Heart left ventricle (tissue), 16 donors: ENCODE results near the gene KLRC2. TPM values are rescaled to one million over a fixed set of nuclear protein-coding genes. Genes with fewer than 3 reads are reported as not detected.
"Not testable (repeated sequence)": the region's sequence is repeated elsewhere in the genome, so short reads cannot be mapped to it uniquely, and the experiment has no call there.

Source experiments
- ATAC-seq, 4 donors: fragments of 200-7000 bp; cut with Tn5 transposase; one replicate each; pipeline ENCODE4 v1.9.1; 2020 to 2022; ENCODE audit warnings: moderate library complexity in 4 of 4, mild to moderate bottlenecking in 3 of 4, moderate number of reproducible peaks in 1 of 4
- DNase-seq, 5 donors: peaks; one replicate each; pipeline ENCODE4 v3.0.0-alpha.2; 2020
- H3K27ac ChIP-seq, 12 donors: fragments of 200-600 bp; sonication (generic) in 4 of 12; one replicate each; pipeline versions ENCODE4 v1.5.0 to v1.8.0; 2016 to 2022; ENCODE audit warnings: mild to moderate bottlenecking in 2 of 12
- H3K27me3 ChIP-seq, 9 donors: fragments of 200-600 bp; sonication (generic) in 2 of 9; one replicate each; pipeline versions ENCODE4 v1.5.1 to v1.8.0; 2016 to 2022; ENCODE audit warnings: mild to moderate bottlenecking in 3 of 9
- H3K36me3 ChIP-seq, 9 donors: fragments of 200-600 bp; sonication (generic) in 2 of 9; one replicate each; pipeline versions ENCODE4 v1.5.0 to v1.8.0; 2018 to 2022; ENCODE audit warnings: mild to moderate bottlenecking in 2 of 9
- H3K4me1 ChIP-seq, 12 donors: fragments of 200-600 bp; sonication (generic) in 4 of 12; one replicate each; pipeline versions ENCODE4 v1.5.0 to v1.8.0; 2016 to 2022; ENCODE audit warnings: mild to moderate bottlenecking in 3 of 12
- H3K4me3 ChIP-seq, 12 donors: fragments of 200-600 bp; sonication (generic) in 4 of 12; one replicate each; pipeline versions ENCODE4 v1.5.0 to v1.8.0; 2017 to 2022; ENCODE audit warnings: mild to moderate bottlenecking in 9 of 12, moderate library complexity in 4 of 12
- H3K9me3 ChIP-seq, 12 donors: fragments of 200-600 bp; sonication (generic) in 4 of 12; one replicate each; pipeline versions ENCODE4 v1.5.0 to v1.8.0; 2016 to 2022; ENCODE audit warnings: mild to moderate bottlenecking in 1 of 12
- POLR2A ChIP-seq, 2 donors: fragments of 450-650 bp; IDR thresholded peaks; one replicate each; pipeline ENCODE4 v1.6.1; 2017; ENCODE audit warnings: antibody characterized with exemption in 2 of 2, mild to moderate bottlenecking in 2 of 2, moderate library complexity in 2 of 2
- WGBS, 4 donors: extraction: QIAGEN DNeasy Blood & Tissue Kit in 2 of 4; methylation state at CpG; one replicate each; pipeline versions ENCODE4 v1.1.5 to v1.1.7; 2013 to 2018; 5-methylcytosine and 5-hydroxymethylcytosine counted together
- intact Hi-C, 10 donors: fragments of 100-400 bp; cut with DNase I; formaldehyde crosslinking; loops; one replicate each; pipeline versions ENCODE4 v1.11.1 to v1.14.2; 2022
- polyA plus RNA-seq, 2 donors: library from polyadenylated mRNA; stranded (reverse); fragments of 200-250 nt; gene quantifications; one replicate each; pipeline ENCODE4 v1.2.3, GENCODE V29; 2013
- total RNA-seq, 9 donors: library from RNA; depleted of rRNA in 2 of 9; stranded (reverse); fragments of >200 nt in 2 of 9; fragmentation: NEBNext Ultra II Directional in 3 of 9; extraction: Animal tissue kit (Norgen Biotek cat#: 25700) in 3 of 9; gene quantifications; one replicate each; pipeline versions ENCODE4 v1.1.0 to v1.2.4, GENCODE V29; 2016 to 2023
- TF ChIP-seq, protein P1 (sequence below), 12 donors: fragments of 200-600 bp; sonication (generic) in 4 of 12; IDR thresholded peaks; one replicate each; pipeline versions ENCODE4 v1.5.0 to v1.8.0; 2018 to 2022; ENCODE audit warnings: antibody characterized with exemption in 12 of 12, mild to moderate bottlenecking in 5 of 12
- donor health status: ischemic (EF 13 %, LVEDD 7.1; RV severe dilation, severe dysfunction).
- donor health status: healthy with polysubstance abuse.
- donor health status: DM: no; HTN: yes; CAD: no.
- donor health status: DM: no; HTN: no; CAD: no.
- donor health status: ischemic (EF 25% LVEDD 6.9; RV normal size, moderate dysfunction).
- donor health status: ischemic (EF 25% LVEDD 5.7; RV mildly dilated, moderate dysfunction).
- donor health status: healthy.
- donor health status: DM: yes; HTN: yes; CAD: no.
- donor health status: ischemic (EF 35%, LVEDD 5.7; RV mildly dilated, moderate dysfunction).
- donor health status: nonischemic (EF 11% LVEDD 7.7; RV severe dilation, severe dysfunction).
- donor health status: DM: yes; HTN: yes; CAD: no.
- donor health status: PGD.
- donor health status: ischemic (EF 29% LVEDD 5.4; RV normal size, mild dysfunction).
- donor health status: nonischemic (EF 23%, LVEDD 6.1; RV moderate dilation, normal function).

KLRC2 gene
- total and polyA plus RNA-seq, 11 donors: 0.51 TPM; not detected in 10

DNA sequence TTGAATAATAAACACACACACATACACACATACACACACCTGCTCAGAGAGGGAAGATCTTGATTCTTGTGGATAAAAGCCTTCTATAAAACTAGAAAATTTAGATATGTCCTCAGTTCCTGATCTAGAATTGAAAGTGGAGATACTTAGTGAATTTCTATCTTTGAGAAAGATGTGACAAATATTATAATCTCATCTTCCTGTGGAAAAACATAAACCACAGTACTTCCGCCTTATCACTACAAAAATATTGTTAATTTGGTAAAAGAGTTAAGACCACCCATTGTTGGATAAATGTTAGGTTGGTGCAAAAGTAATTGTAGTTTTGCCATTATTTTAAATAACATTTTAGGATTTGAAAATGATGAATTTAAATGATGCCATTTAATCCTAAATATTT is 45.9 kb downstream of the KLRC2 start, which contains the start of gene KLRK1:
KLRK1 (minus strand) TSS at position 138 of the 400 bp plus-strand sequence. CDS start 1,231 bp downstream, outside the sequence.
- no peak for DNase-seq
- Histone ChIP-seq H3K4me3 (peak within 1 kb of the TSS in 1 of 12 donors; percentile 46), H3K27ac (peak within 1 kb of the TSS in 1 of 12 donors; percentile 46), H3K9me3 (no peaks in the 10 kb centered on the region), H3K36me3 (no peaks in the 10 kb centered on the region), H3K27me3 (no peaks in the 10 kb centered on the region), H3K4me1 (peaks cover 0 to 17% (median 0%) of the 10 kb centered on the region in 12 donors)
- TF ChIP-seq, protein P1, sequence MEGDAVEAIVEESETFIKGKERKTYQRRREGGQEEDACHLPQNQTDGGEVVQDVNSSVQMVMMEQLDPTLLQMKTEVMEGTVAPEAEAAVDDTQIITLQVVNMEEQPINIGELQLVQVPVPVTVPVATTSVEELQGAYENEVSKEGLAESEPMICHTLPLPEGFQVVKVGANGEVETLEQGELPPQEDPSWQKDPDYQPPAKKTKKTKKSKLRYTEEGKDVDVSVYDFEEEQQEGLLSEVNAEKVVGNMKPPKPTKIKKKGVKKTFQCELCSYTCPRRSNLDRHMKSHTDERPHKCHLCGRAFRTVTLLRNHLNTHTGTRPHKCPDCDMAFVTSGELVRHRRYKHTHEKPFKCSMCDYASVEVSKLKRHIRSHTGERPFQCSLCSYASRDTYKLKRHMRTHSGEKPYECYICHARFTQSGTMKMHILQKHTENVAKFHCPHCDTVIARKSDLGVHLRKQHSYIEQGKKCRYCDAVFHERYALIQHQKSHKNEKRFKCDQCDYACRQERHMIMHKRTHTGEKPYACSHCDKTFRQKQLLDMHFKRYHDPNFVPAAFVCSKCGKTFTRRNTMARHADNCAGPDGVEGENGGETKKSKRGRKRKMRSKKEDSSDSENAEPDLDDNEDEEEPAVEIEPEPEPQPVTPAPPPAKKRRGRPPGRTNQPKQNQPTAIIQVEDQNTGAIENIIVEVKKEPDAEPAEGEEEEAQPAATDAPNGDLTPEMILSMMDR (IDR thresholded peaks at IDR 0.05): no peak
- no peak for TF ChIP-seq POLR2A (IDR thresholded peaks at IDR 0.05)
- intact Hi-C loops: no loop called here
- 75 to 91% (median 81%) methylated on average over 1 of the region's 1 CpG for WGBS, 4 donors
- no peak for ATAC-seq

DNA sequence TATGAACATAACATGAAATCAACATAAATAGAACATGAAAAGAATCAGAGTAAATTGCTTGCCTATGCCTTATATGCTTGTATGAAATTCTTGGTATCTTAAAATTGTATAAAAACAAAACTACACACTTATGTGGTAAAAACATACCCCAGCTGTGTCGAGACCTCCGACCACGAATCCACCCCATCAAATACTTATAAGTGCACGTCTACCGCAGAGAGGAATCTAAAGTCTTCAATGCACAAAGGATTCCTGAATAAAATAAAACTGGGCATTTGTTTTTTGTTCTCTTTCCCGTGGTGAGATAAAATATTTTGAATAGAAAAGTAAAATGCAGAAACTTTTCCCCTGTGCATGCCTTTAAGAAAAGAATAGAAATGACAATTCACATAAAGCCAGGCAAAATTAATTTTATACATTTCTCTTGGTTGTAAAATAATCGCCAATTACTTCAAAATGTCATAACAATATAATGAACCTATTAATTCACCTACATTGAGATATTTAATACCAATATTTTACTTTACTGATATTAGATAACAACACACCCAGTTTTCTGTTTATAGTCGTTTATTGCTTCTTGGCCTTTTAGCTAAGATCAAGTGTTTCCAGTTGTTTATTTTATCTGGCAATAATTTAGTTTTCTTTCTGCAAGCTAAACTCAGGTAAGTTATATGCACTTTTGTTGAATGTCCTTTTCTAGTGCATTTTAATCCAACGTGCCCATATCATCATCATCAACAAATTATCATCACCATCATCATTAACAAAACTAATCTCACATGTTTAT is 47.0 kb downstream of the KLRC2 start:
- Histone ChIP-seq H3K36me3 (no peaks in the 10 kb centered on the region), H3K27me3 (no peaks in the 10 kb centered on the region), H3K4me3 (peak overlapping the region in 1 of 12 donors; percentile 46), H3K27ac (peak overlapping the region in 1 of 12 donors; percentile 34), H3K9me3 (peaks cover 0 to 9% (median 2%) of the 10 kb centered on the region in 12 donors), H3K4me1 (peaks cover 0 to 16% (median 0%) of the 10 kb centered on the region in 12 donors)
- ATAC-seq (no peak), DNase-seq (no peak)
- 74 to 82% (median 77%) methylated on average over 9 of the region's 9 CpGs for WGBS, 4 donors
- intact Hi-C loops: no loop called here
- TF ChIP-seq, protein P1 (IDR thresholded peaks at IDR 0.05): no peak
- no peak for TF ChIP-seq POLR2A (IDR thresholded peaks at IDR 0.05)

DNA sequence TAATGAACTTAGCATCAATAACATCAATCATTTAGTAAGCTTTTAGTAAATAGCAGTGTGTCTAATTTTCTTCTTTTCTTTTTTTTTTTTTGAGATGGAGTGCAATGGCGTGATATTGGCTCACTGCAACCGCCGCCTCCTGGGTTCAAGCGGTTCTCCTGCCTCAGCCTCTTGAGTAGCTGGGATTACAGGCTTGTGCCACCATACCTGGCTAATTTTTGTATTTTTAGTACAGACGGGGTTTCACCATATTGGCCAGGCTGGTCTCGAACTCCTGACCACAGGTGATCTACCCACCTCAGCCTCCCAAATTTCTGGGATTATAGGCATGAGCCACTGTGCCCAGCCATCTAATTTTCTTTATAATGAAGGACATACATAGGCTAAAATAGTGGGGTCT is 48.3 kb downstream of the KLRC2 start:
- DNase-seq, ATAC-seq, H3K9me3 ChIP-seq, intact Hi-C loops, H3K36me3 ChIP-seq, H3K4me1 ChIP-seq, H3K27me3 ChIP-seq: not testable (repeated sequence)
- 88 to 92% (median 90%) methylated on average over 6 of the region's 6 CpGs for WGBS, 4 donors
- Histone ChIP-seq H3K27ac (peak overlapping the region in 1 of 12 donors; percentile 34), H3K4me3 (peak overlapping the region in 1 of 12 donors; percentile 46)

DNA sequence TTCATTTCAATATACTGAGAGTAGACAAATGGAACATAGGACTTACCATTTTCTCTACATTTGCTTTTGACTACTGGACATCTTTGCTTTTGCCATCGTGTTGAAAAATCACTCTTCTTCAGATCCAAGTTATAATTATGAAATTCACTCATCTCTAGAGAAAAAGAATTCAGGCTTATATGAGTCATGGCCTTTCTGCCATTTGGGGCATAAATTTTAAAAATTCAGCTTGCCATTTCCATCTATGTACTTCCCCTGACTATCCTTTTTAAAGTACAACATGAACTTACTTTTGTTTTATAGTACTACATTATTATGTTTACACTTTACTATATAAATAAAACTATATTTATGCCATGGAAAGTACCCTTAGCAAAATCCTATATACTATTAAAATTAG is 49.0 kb downstream of the KLRC2 start:
- peaks cover 0 to 10% (median 2%) of the 10 kb centered on the region in 12 donors for H3K9me3 ChIP-seq
- peaks cover 0 to 2% (median 0%) of the 10 kb centered on the region in 12 donors for H3K4me1 ChIP-seq
- intact Hi-C loops: no loop called here
- no peak for ATAC-seq
- H3K27ac ChIP-seq: peak overlapping the region in 1 of 12 donors; percentile 34
- WGBS, 4 donors: 51 to 68% (median 56%) methylated on average over 1 of the region's 1 CpG
- H3K27me3 ChIP-seq: no peaks in the 10 kb centered on the region
- H3K36me3 ChIP-seq: no peaks in the 10 kb centered on the region
- TF ChIP-seq, protein P1 (IDR thresholded peaks at IDR 0.05): no peak
- TF ChIP-seq POLR2A (IDR thresholded peaks at IDR 0.05): no peak
- no peak for DNase-seq
- peak overlapping the region in 1 of 12 donors; percentile 46 for H3K4me3 ChIP-seq
